Measurements from ENCODE around the gene TTC3. TPM values are rescaled to one million over a fixed set of nuclear protein-coding genes. Genes with fewer than 3 reads are reported as not detected.
"Not testable (repeated sequence)": the region's sequence is repeated elsewhere in the genome, so short reads cannot be mapped to it uniquely, and the experiment has no call there.

Gene TTC3
- total RNA-seq, 1 donor from 2014 or later, result 190 TPM

DNA sequence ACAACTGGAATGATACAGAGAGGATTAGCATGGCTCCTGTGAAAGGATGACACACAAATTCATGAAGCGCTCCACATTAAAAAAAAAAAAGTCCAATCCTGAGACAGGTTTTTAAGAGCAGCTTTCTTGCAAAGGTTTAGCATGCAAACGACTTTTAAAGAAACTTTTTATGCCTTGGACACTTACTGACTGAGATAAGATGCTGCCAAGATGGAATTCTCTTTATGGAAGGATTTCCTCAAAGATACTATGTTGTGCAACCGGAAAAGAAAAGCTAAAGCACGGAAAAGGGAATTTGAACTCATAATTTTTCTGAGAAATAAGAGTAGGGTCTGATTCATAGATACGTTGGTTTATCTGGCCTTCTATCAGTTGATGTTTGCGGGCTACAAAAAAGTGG, 27.5 kb upstream of the TTC3 start:
- Mint-ChIP-seq H3K4me1 (ENCODE audit: unreplicated experiment) (peaks cover 28% of the 10 kb centered on the region), H3K27me3 (ENCODE audit: unreplicated experiment) (peaks cover 4% of the 10 kb centered on the region), H3K36me3 (ENCODE audit: low read depth, unreplicated experiment) (peaks cover 33% of the 10 kb centered on the region), H3K27ac (ENCODE audit: unreplicated experiment) (no peak overlapping the region), H3K9me3 (ENCODE audit: unreplicated experiment) (no peaks in the 10 kb centered on the region), H3K4me3 (ENCODE audit: unreplicated experiment) (no peak overlapping the region)
- TF ChIP-seq, protein P1, sequence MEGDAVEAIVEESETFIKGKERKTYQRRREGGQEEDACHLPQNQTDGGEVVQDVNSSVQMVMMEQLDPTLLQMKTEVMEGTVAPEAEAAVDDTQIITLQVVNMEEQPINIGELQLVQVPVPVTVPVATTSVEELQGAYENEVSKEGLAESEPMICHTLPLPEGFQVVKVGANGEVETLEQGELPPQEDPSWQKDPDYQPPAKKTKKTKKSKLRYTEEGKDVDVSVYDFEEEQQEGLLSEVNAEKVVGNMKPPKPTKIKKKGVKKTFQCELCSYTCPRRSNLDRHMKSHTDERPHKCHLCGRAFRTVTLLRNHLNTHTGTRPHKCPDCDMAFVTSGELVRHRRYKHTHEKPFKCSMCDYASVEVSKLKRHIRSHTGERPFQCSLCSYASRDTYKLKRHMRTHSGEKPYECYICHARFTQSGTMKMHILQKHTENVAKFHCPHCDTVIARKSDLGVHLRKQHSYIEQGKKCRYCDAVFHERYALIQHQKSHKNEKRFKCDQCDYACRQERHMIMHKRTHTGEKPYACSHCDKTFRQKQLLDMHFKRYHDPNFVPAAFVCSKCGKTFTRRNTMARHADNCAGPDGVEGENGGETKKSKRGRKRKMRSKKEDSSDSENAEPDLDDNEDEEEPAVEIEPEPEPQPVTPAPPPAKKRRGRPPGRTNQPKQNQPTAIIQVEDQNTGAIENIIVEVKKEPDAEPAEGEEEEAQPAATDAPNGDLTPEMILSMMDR (IDR thresholded peaks at IDR 0.05; ENCODE audit: unreplicated experiment), result no peak
- no peak for DNase-seq (ENCODE audit: low spot score)

DNA sequence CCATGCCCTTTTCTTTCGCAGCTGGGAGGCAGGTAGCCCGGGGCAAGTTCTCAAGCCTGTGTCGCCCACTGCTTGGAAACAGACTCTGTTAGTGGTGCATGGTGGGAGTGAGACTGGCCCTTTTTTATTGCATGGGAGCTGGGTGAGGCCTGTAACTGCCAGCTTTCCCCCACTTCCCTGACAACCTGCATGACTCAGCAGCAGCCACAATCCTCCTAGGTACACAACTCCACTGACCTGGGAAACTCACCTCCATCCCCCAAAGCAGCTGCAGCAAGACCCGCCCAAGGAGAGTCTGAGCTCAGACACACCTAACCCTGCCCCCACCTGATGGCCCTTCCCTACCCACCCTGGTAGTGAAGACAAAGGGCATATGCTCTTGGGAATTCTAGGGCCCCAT, 26.0 kb upstream of the TTC3 start:
- H3K4me3 Mint-ChIP-seq (ENCODE audit: unreplicated experiment), result no peak overlapping the region
- no peak for DNase-seq (ENCODE audit: low spot score)
- no peak overlapping the region for H3K27ac Mint-ChIP-seq (ENCODE audit: unreplicated experiment)
- TF ChIP-seq, protein P1 (IDR thresholded peaks at IDR 0.05; ENCODE audit: unreplicated experiment), result no peak
- peaks cover 37% of the 10 kb centered on the region for H3K36me3 Mint-ChIP-seq (ENCODE audit: low read depth, unreplicated experiment)
- peaks cover 6% of the 10 kb centered on the region for H3K27me3 Mint-ChIP-seq (ENCODE audit: unreplicated experiment)
- H3K4me1 Mint-ChIP-seq (ENCODE audit: unreplicated experiment), result peaks cover 28% of the 10 kb centered on the region
- H3K9me3 Mint-ChIP-seq (ENCODE audit: unreplicated experiment), result no peaks in the 10 kb centered on the region

DNA sequence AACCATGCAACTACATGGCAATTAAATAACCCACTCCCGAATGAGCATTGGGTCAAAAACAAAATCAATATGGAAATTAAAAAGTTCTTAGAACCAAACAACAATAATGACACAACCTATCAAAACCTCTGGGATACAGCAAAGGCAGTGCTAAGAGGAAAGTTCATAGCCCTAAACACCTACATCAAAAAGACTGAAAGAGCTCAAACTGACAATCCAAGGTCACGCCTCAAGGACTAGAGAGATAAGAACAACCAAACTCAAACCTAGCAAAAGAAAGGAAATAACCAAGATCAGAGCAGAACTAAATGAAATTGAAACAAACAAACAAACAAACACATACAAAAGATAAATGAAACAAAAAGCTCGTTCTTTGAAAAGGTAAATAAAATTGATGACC, 23.3 kb upstream of the TTC3 start:
- peaks cover 18% of the 10 kb centered on the region for H3K4me1 Mint-ChIP-seq (ENCODE audit: unreplicated experiment)
- DNase-seq (ENCODE audit: low spot score); H3K9me3 Mint-ChIP-seq (ENCODE audit: unreplicated experiment); H3K27me3 Mint-ChIP-seq (ENCODE audit: unreplicated experiment); H3K27ac Mint-ChIP-seq (ENCODE audit: unreplicated experiment); H3K4me3 Mint-ChIP-seq (ENCODE audit: unreplicated experiment): not testable (repeated sequence)
- H3K36me3 Mint-ChIP-seq (ENCODE audit: low read depth, unreplicated experiment), result peaks cover 37% of the 10 kb centered on the region

DNA sequence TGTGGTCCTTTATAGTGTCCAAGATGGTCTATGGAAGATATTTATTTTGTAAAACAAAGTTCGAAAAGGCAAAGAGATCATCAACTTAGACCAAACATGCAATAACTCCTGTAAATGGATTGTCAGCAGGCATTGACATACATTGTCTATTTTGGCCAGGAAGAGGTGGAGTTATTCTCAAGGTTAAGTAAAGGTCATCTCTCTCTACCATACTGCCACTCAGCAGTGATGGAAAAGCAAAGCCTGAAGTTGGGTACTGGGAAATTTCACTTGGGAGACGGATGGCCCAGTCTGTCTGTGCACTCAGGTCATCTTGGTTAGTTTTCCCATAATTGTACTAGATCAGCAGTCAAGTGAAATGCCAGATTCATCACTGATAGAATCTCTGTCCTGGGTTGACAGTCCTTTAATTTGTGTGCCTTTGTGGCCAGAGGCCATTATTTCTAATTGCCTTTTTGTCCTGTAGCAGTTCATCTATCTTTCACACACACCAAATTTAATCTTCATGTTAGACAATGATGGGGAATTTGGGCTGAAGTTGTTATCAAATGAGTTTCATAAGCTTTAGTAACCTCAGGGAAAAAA, 17.7 kb upstream of the TTC3 start:
- Mint-ChIP-seq H3K27ac (ENCODE audit: unreplicated experiment) (no peak overlapping the region), H3K27me3 (ENCODE audit: unreplicated experiment) (peaks cover 2% of the 10 kb centered on the region), H3K4me1 (ENCODE audit: unreplicated experiment) (peaks cover 13% of the 10 kb centered on the region), H3K9me3 (ENCODE audit: unreplicated experiment) (no peaks in the 10 kb centered on the region), H3K4me3 (ENCODE audit: unreplicated experiment) (peak overlapping the region; percentile 60), H3K36me3 (ENCODE audit: low read depth, unreplicated experiment) (peaks cover 38% of the 10 kb centered on the region)
- DNase-seq (ENCODE audit: low spot score), result no peak
- TF ChIP-seq, protein P1 (IDR thresholded peaks at IDR 0.05; ENCODE audit: unreplicated experiment), result no peak

DNA sequence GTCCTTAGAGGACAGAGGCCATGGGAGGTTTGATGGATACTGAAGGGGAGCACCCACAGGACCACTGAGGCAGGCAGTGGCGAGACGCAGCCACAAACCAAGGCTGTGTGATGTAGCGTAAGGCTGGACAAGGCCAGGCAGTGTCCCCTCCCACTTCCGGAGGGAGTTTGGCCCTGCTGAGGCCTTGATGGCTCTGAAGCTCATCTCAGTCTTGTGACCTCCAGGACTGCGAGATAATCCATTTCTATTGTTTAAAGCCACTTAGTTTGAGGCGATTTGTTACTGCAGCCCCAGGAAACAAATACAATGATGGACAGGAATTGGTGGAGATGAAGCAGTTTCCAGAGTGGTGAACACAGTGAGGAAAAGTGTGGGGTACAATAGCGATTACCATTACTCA, 15.4 kb upstream of the TTC3 start:
- Mint-ChIP-seq H3K36me3 (ENCODE audit: low read depth, unreplicated experiment) (peaks cover 30% of the 10 kb centered on the region), H3K4me3 (ENCODE audit: unreplicated experiment) (no peak overlapping the region), H3K27me3 (ENCODE audit: unreplicated experiment) (no peaks in the 10 kb centered on the region), H3K4me1 (ENCODE audit: unreplicated experiment) (peaks cover 25% of the 10 kb centered on the region), H3K9me3 (ENCODE audit: unreplicated experiment) (no peaks in the 10 kb centered on the region), H3K27ac (ENCODE audit: unreplicated experiment) (peak overlapping the region; percentile 71)
- TF ChIP-seq, protein P1 (IDR thresholded peaks at IDR 0.05; ENCODE audit: unreplicated experiment), result no peak
- DNase-seq (ENCODE audit: low spot score), result no peak
